NCI-H446 treated with DMSO at 0.1 percent for 48 hours (cell line): ENCODE results near the gene ANXA6.
A peak's percentile ranks its signal among the peaks of the same experiment; 100 is the strongest.
"Not testable (repeated sequence)": the region's sequence is repeated elsewhere in the genome, so short reads cannot be mapped to it uniquely, and the experiment has no call there.

Experiments
- DNase-seq: peaks from one replicate; lab custom pipeline; 2025; lab: John Stamatoyannopoulos, UW

Gene ANXA6

GRCh38 chr5:151157426-151158286, at the start of gene ANXA6:
Gene ANXA6 (minus strand): TSS chr5:151157779. CDS start chr5:151147901, 9,878 bp downstream.
- peak; percentile 55 for DNase-seq

DNA sequence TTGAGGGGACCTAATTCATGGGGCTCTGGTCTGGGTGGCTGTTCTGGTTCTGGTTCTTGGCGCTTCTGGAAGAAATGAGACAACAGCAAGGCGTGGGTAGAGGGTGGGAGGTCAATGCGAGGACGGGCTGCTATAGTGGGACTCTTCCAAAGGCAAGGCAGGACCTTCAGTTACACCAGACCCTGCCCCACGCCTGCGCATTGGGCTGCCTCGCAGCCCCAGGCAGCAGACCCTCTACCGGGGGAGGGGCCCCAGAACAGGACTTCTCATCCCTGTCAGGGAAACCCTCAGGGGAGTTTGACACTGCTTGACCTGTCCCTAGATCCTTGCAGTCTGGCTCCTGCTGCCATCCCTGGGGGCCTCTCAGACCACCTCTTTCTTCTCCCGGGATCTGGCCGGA, 47.8 kb upstream of the ANXA6 start:
- no peak for DNase-seq

GRCh38 chr5:151204051-151204450, 46.5 kb upstream of the ANXA6 start:
- DNase-seq: no peak

DNA sequence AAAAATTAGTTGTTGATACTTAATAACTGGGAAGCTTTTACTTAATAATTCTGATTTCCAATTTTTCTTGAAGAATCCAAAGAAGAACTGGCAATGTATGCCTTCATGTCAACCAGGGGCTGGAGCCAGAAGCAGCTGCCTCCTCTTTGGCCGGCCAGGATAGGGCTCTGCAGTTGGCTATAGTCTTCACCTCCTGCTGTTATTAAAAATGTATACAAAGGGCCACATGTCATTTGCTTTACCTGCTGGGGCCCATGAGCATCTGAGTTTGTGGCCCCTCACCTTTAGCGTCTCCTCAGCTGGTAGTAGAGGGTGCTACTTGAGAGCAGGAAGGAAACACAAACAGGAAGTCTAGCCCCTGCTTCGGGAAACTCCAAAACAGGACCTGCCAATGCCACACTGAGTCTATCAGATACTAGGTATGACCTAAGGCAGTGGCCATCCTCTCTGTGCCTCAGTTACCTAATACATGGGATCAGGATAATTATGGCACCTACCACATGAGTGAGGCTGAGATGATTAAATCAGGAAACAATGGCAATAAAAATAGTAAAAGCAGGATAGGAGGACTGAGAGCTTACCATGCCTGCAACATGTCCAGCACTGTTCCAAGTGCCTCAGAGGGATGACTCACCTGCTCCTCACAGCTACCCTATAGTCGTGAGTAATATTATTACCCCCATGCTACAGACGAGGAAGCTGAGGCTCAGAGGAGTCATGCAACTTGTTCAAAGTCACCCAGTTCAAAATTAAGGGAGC, 45.0 kb upstream of the ANXA6 start:
- DNase-seq: no peak

GRCh38 chr5:151200913-151201595, 43.5 kb upstream of the ANXA6 start:
- no peak for DNase-seq

- DNase-seq: no peak
These were observed 42.1 kb upstream of the ANXA6 start for GRCh38 chr5:151199581-151200185.

DNA sequence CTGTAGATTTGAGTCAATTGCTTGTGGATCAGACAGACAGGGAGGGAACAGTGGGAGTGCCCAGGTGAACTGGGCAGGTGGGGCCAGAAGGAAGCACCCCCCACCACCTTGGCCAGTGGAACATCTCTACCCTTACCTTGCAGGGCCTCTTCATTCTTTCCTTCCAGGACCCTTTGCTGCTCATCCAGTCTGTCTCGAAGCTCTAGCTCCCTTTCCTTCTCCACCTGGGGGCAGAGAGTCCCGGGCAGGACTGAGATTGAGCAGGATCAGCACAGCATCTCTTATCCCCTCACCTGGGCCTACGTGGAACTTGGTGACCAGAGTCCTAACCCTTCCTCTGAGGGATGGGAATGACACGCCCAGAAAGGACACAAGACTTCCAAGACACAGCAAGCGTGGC, 41.3 kb upstream of the ANXA6 start:
- no peak for DNase-seq

- not testable (repeated sequence) for DNase-seq
These were observed 39.7 kb upstream of the ANXA6 start for GRCh38 chr5:151197291-151197600.

DNA sequence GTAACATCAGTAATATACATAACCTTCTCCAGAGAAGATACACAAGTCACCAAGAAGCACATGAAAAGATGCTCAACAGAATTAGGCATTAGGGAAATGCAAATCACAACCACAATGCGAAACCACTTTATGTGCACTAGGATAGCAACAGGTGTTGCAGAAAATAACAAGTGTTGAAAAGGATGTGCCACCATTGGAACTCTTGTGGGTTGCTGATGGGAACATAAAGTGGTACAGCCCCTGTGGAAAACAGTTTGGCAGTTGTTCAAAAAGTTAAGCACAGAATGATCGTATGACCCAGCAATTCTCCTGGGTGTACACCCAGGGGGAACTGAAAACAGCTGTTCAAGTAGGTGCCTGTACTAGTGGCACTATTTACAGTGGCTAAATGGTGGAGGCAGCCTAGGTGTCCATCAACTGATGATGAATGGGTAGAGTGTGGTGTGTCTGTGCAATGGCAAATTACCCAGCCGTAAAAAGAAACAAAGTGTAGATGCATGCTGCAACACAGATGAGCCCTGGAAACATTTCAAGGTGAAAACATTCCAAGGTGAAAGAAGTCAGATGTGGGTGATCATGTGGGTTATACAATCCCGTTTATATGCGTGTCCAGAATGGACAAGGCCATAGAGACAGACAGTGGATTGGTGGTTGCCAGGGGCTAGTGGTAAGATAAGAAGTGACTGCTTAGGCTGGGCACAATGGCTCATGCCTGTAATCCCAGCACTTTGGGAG, 39.1 kb upstream of the ANXA6 start:
- DNase-seq: no peak

GRCh38 chr5:151195622-151196021, 38.0 kb upstream of the ANXA6 start:
- no peak for DNase-seq

DNA sequence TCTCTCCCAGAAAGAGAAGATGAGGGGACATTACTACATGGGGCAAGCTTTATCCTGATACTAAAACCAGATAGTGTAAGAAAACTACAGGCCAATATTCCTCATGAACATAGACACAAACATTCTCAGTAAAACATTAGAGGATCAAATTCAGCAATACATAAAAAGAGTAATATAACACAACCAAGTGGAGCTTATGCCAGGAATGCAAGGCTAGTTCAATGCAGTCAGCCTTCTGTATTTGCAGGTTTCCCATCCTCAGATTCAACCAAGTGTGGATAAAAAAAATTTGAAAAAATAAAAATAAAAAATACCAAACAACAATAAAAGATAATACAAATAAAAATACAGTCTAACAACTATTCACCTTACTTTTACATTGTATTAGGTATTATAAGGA, 35.0 kb upstream of the ANXA6 start:
- DNase-seq: no peak

GRCh38 chr5:151191661-151192060, 34.1 kb upstream of the ANXA6 start:
- no peak for DNase-seq

DNA sequence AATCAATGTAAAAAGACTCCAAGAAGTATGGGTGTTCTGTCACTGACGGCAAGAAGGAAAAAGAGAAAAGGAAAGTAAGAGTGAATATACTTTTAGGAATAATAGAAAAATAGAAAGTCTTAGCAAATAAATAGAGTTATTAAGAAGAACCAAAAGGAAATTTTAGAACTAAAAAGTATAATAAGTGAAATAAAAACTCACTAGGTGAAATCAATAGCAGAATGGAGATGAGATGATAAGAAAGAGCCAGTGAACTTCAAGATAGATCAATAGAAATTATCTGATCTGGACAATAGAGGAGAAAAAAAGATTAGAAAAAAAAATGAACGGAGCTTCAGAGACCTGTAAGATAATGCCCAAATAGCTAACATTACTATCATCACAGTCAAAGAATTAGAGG, 31.6 kb upstream of the ANXA6 start:
- no peak for DNase-seq

GRCh38 chr5:151186538-151186937, 29.0 kb upstream of the ANXA6 start:
- DNase-seq: no peak

DNA sequence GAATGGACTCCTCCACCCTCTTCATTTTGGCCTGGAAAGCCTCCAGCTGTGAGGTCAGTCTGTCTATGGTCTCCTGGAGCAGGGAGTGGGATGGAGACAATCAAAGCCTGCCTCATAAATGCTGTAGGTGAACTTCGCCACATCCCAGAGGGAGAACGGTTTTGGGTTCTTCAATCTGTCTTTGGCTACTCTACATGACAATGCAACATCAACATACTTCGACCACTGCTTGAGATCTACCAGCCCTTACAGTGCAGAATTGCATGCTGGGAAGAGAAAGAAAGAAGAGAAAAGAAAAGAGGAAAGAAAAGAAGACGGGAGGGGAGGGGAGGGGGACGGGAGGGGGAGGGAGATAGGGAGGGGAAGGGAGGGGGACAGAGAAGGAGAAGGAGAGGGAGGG, 28.5 kb upstream of the ANXA6 start:
- DNase-seq: no peak

GRCh38 chr5:151184316-151185042, 26.9 kb upstream of the ANXA6 start:
- DNase-seq: no peak

GRCh38 chr5:151183456-151184245, 26.1 kb upstream of the ANXA6 start:
- DNase-seq: no peak

- DNase-seq: no peak
These were observed 25.4 kb upstream of the ANXA6 start for GRCh38 chr5:151182976-151183375.

DNA sequence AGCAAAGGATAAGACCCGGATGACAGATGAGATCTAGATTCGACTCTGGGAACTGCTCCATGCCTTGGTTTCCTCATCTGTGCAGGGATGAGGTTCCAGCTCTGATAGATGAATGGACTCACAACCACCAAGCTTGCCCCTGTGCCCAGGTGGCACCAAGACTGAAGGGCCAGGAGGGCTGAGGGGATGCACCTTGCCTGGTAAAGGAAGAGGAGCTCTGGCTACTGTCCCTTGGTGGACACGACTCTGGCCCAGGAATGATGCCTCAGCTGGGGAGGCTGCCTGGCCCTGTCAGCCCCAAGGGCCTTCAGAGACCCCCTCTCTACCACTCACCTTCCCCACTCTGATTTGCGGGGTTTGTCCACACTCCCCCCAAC, 24.9 kb upstream of the ANXA6 start:
- DNase-seq: no peak

DNA sequence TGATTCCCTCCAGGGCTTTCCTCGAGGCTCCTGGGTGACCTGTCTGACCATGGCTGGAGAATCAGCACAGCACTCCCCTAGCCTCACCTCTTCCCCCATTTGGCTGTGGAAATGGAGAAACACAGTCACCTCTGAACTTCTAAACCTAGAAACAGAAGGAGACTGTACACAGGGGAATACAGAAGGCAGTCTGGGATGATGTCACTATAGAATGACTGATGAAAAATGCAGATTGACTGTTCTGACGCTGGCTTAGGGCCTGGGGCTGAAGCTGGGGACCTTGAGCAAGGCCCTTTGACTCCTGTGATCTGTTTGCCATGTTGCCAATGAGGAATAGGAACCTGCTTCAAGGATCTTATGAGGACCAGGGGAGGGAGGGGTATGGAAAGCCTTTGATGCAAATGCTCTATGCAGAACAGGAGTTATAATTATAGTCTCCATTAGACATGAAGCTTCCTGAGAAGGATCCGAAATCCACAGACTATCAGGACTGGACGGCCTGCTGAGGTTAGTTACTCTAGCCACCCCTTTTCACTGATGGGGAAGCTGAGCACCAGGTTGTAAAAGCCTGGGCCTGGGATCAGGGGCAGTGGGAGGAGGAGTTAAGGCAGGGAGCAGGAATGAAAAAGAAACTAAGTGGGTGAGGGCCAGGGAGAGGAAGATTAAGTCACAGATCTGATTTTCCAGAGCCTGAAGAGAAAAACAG, 24.4 kb upstream of the ANXA6 start:
- DNase-seq: no peak
